Neural progenitor cell (in vitro differentiated cells): ENCODE results near the gene BNIPL. TPM values are rescaled to one million over a fixed set of nuclear protein-coding genes. Genes with fewer than 3 reads are reported as not detected.

Source experiments
- DNase-seq: peaks from one replicate; pipeline ENCODE4 v3.0.0-alpha.2; 2016; ENCODE audit warnings: low spot score
- H2AFZ ChIP-seq: fragments of 200-600 bp; sonication (generic); replicated peaks from 2 replicates; pipeline ENCODE4 v1.6.1; 2016; ENCODE audit warnings: antibody characterized with exemption
- H3F3A ChIP-seq: fragments of 200-600 bp; sonication (generic); 2 replicates; pipeline ENCODE4 v1.6.1; 2016; ENCODE audit warnings: antibody characterized with exemption, low read depth
- H3K27ac ChIP-seq: fragments of 200-600 bp; sonication (generic); 2 replicates; pipeline ENCODE4 v1.5.1; 2016; ENCODE audit warnings: mild to moderate bottlenecking
- H3K27me3 ChIP-seq: fragments of 200-600 bp; sonication (generic); 2 replicates; pipeline ENCODE4 v1.6.1; 2016; ENCODE audit warnings: mild to moderate bottlenecking, moderate library complexity
- H3K36me3 ChIP-seq: fragments of 200-600 bp; sonication (generic); 2 replicates; pipeline ENCODE4 v1.5.1; 2016
- H3K4me1 ChIP-seq: fragments of 200-600 bp; sonication (generic); 2 replicates; pipeline ENCODE4 v1.6.1; 2016; ENCODE audit warnings: mixed run types
- H3K4me2 ChIP-seq: fragments of 200-600 bp; sonication (generic); 2 replicates; pipeline ENCODE4 v1.6.1; 2016
- H3K4me3 ChIP-seq: fragments of 200-600 bp; sonication (generic); 2 replicates; pipeline ENCODE4 v1.5.1; 2016
- H3K79me2 ChIP-seq: fragments of 200-600 bp; sonication (generic); 2 replicates; pipeline ENCODE4 v1.6.1; 2016; ENCODE audit warnings: low read depth
- H3K9ac ChIP-seq: fragments of 200-600 bp; sonication (generic); 2 replicates; pipeline ENCODE4 v1.6.1; 2016
- H3K9me3 ChIP-seq: fragments of 200-600 bp; sonication (generic); 2 replicates; pipeline ENCODE4 v1.5.1; 2016; ENCODE audit warnings: low read depth
- H4K20me1 ChIP-seq: fragments of 200-600 bp; sonication (generic); 2 replicates; pipeline ENCODE4 v1.6.1; 2016; ENCODE audit warnings: low read depth
- H3K27ac Mint-ChIP-seq: 3 replicates; pipeline ENCODE4 v1.8.0; 2021; ENCODE audit warnings: mixed read lengths
- H3K27me3 Mint-ChIP-seq: 2 replicates; pipeline ENCODE4 v1.8.0; 2022; ENCODE audit warnings: low read depth, mild to moderate bottlenecking, inconsistent platforms, moderate library complexity, mixed read lengths; ENCODE audit not compliant: insufficient read depth
- H3K36me3 Mint-ChIP-seq: 3 replicates; pipeline ENCODE4 v1.8.0; 2021; ENCODE audit warnings: mixed read lengths
- H3K4me1 Mint-ChIP-seq: 3 replicates; pipeline ENCODE4 v1.8.0; 2021; ENCODE audit warnings: mixed read lengths
- H3K4me3 Mint-ChIP-seq: 3 replicates; pipeline ENCODE4 v1.8.0; 2021; ENCODE audit warnings: mild to moderate bottlenecking, moderate library complexity, mixed read lengths
- H3K9me3 Mint-ChIP-seq: 3 replicates; pipeline ENCODE4 v1.8.0; 2020; ENCODE audit warnings: mixed read lengths
- CTCF ChIP-seq: fragments of 200-600 bp; sonication (generic); IDR thresholded peaks from 2 replicates; pipeline ENCODE4 v1.5.1; 2017; ENCODE audit warnings: antibody characterized with exemption, mild to moderate bottlenecking
- EZH2 ChIP-seq: fragments of 200-600 bp; sonication (generic); IDR thresholded peaks from 2 replicates; pipeline ENCODE4 v1.6.1; 2017; ENCODE audit warnings: antibody characterized with exemption, mild to moderate bottlenecking, moderate library complexity
- EZH2phosphoT487 ChIP-seq: fragments of 200-600 bp; sonication (generic); IDR thresholded peaks from 2 replicates; pipeline ENCODE4 v1.6.1; 2017; ENCODE audit warnings: antibody characterized with exemption
- total RNA-seq: library from RNA; depleted of rRNA; stranded (reverse); fragments of >200 nt; gene quantifications from 2 replicates; pipeline ENCODE4 v1.2.3, GENCODE V29; 2015; ENCODE audit warnings: low replicate concordance

The BNIPL gene
- total RNA-seq, 1 donor from 2014 or later: 0.97 TPM

DNA sequence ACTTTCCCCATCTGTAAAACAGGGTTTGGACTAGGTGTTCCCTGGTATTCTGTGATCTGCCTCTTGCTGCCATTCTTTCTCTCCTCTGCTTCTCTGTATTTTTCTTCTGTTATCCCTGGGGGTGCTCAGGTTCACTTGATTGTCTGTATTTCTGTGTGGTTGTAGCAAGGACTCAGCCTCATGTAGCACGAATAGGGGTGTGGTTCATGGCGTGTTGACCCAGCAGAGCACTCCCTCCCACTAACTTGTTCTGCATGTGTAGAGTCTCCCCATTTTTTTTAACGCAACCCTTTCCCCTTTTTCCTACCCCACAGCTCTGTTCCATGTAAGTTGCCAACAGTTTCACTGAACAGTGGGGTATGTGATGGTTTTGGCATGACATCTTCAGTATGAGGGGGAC, 1.2 kb upstream of the BNIPL start:
- H3K36me3 Mint-ChIP-seq: peaks cover 12% of the 10 kb centered on the region
- no peaks in the 10 kb centered on the region for H3K4me1 Mint-ChIP-seq

GRCh38 chr1:151037032-151037431, 646 bp downstream of the BNIPL start:
- Histone ChIP-seq H4K20me1 (no peaks in the 10 kb centered on the region), H3K4me1 (no peaks in the 10 kb centered on the region), H2AFZ (no peak overlapping the region), H3K4me3 (no peak overlapping the region), H3K79me2 (no peaks in the 10 kb centered on the region), H3K9ac (no peak overlapping the region), H3K9me3 (no peaks in the 10 kb centered on the region), H3K27me3 (no peaks in the 10 kb centered on the region), H3F3A (no peaks in the 10 kb centered on the region), H3K36me3 (no peaks in the 10 kb centered on the region), H3K27ac (no peak overlapping the region), H3K4me2 (no peak overlapping the region)
- H3K27me3 Mint-ChIP-seq: peaks cover 2% of the 10 kb centered on the region
- H3K9me3 Mint-ChIP-seq: no peaks in the 10 kb centered on the region
- TF ChIP-seq EZH2phosphoT487 (no peak), EZH2 (no peak), CTCF (no peak)
- no peaks in the 10 kb centered on the region for H3K4me1 Mint-ChIP-seq
- DNase-seq: no peak
- H3K36me3 Mint-ChIP-seq: peaks cover 10% of the 10 kb centered on the region
- peak overlapping the region; percentile 4 for H3K4me3 Mint-ChIP-seq
- H3K27ac Mint-ChIP-seq: peak overlapping the region; percentile 34

More for the DNA sequence above, 1.2 kb upstream of the BNIPL start:
- H3K4me2 ChIP-seq: no peak overlapping the region
- no peak overlapping the region for H2AFZ ChIP-seq
- H3K4me3 ChIP-seq: no peak overlapping the region
- no peak overlapping the region for H3K27ac ChIP-seq
- no peak overlapping the region for H3K9ac ChIP-seq
- H3K4me3 Mint-ChIP-seq: no peak overlapping the region
- no peaks in the 10 kb centered on the region for H3K79me2 ChIP-seq
- no peak overlapping the region for H3K27ac Mint-ChIP-seq
- no peaks in the 10 kb centered on the region for H3K36me3 ChIP-seq
- H3F3A ChIP-seq: no peaks in the 10 kb centered on the region
- no peak for DNase-seq
- no peaks in the 10 kb centered on the region for H3K9me3 ChIP-seq
- peaks cover 2% of the 10 kb centered on the region for H3K27me3 Mint-ChIP-seq
- H3K27me3 ChIP-seq: no peaks in the 10 kb centered on the region
- no peaks in the 10 kb centered on the region for H4K20me1 ChIP-seq
- TF ChIP-seq EZH2 (no peak), CTCF (no peak), EZH2phosphoT487 (no peak)
- no peaks in the 10 kb centered on the region for H3K4me1 ChIP-seq
- H3K9me3 Mint-ChIP-seq: no peaks in the 10 kb centered on the region

DNA sequence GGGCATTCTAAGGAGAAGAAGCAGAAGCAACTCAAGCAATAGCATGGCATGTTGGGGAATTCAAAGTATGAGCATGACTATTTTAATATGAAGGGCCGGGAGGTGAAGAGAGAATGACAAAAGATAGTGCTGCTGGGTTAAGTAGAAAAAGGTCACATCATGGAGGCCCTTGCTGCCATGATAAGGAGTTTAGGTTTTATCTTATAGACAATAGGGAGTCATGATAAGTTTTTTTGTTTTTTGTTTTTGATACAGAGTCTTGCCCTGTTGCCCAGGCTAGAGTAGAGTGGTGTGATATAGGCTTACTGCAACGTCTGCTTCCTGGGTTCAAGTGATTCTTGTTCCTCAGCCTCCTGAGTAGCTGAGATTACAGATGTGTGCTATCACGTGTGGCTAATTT, 3.1 kb downstream of the BNIPL start:
- no peak overlapping the region for H2AFZ ChIP-seq
- no peaks in the 10 kb centered on the region for H4K20me1 ChIP-seq
- DNase-seq: no peak
- no peaks in the 10 kb centered on the region for H3K79me2 ChIP-seq
- no peak overlapping the region for H3K9ac ChIP-seq
- H3K27me3 Mint-ChIP-seq: no peaks in the 10 kb centered on the region
- H3K36me3 Mint-ChIP-seq: peaks cover 2% of the 10 kb centered on the region
- H3K27ac ChIP-seq: no peak overlapping the region
- H3K9me3 ChIP-seq: no peaks in the 10 kb centered on the region
- no peaks in the 10 kb centered on the region for H3K9me3 Mint-ChIP-seq
- H3F3A ChIP-seq: no peaks in the 10 kb centered on the region
- no peak overlapping the region for H3K4me3 Mint-ChIP-seq
- H3K27me3 ChIP-seq: no peaks in the 10 kb centered on the region
- H3K36me3 ChIP-seq: no peaks in the 10 kb centered on the region
- no peaks in the 10 kb centered on the region for H3K4me1 Mint-ChIP-seq
- no peak overlapping the region for H3K4me2 ChIP-seq
- H3K4me1 ChIP-seq: no peaks in the 10 kb centered on the region
- no peak overlapping the region for H3K27ac Mint-ChIP-seq
- TF ChIP-seq EZH2phosphoT487 (no peak), CTCF (no peak), EZH2 (no peak)
- no peak overlapping the region for H3K4me3 ChIP-seq
